Erythroblast (primary cell): ENCODE data around the gene EVX1.

Experiments used
- GATA1 ChIP-seq: IDR thresholded peaks from 2 replicates; pipeline ENCODE4 v1.6.1; 2011; ENCODE audit warnings: low read depth, mild to moderate bottlenecking, control low read depth, low read length, moderate library complexity
- POLR2A ChIP-seq: IDR thresholded peaks from 2 replicates; pipeline ENCODE4 v1.6.1; 2011; ENCODE audit warnings: mild to moderate bottlenecking, low read length

DNA sequence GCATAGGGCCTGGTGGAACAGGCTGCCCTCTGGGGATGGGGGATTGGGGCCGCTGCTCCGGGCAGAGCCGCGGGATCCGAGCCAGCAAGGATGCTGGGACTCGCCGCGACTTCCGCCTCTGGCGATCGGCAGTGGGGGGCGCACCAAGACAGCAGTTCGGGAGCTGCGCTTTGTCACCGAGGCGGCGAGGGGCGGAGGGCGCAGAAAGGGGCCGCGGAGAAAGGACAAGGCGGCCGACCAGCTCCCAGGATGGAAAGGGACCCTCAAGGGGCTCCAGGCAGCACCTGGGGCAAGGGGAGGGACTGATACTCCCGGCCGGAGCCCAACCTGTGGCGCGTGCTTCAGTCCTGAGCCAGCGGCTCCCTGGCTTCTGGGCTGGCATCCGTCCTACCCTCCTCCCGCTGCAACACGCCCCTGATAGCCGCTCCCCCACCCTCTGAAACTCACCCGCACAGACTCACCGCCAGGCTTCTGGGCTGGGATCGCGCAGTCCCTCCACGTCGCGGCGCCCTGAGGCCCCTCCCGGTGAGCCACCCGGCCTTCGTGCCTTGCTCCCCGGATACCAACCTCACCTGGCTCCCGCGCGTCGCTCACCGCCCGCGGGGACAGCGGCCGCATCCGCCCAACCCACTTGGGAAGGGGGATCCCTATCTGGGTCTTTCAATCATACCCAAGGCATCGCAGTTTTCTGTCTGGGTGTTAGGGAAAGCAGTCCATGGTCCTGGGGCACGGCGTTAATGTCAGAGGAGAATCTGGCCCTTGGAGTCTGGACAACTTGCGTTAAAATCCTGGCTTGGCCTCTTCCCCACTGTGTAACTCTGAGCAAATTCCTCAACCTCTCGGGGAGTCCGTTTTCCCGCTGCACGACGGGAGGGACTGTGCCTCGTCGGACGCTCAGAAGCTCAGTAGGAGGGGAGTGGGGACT, 7.0 kb upstream of the EVX1 start:
- no peak for TF ChIP-seq POLR2A
- no peak for TF ChIP-seq GATA1
